MM.1S (cell line): Measurements from ENCODE around the gene NCLN.

Experiments used
- EZH2 ChIP-seq: fragments of 300-600 bp; sonication (generic); optimal IDR thresholded peaks from 2 replicates; pipeline ENCODE3; 2017; ENCODE audit warnings: low read depth, mild to moderate bottlenecking, antibody characterized with exemption, low read length, mixed read lengths
- EZH2phosphoT487 ChIP-seq: fragments of 300-600 bp; sonication (generic); IDR thresholded peaks from 2 replicates; pipeline ENCODE4 v1.6.1; 2018; ENCODE audit warnings: antibody characterized with exemption, low read length
- TF ChIP-seq, protein P1 (sequence below): fragments of 300-600 bp; sonication (generic); IDR thresholded peaks from 2 replicates; pipeline ENCODE4 v1.5.1; 2016; ENCODE audit warnings: antibody characterized with exemption, low read length, mixed read lengths

DNA sequence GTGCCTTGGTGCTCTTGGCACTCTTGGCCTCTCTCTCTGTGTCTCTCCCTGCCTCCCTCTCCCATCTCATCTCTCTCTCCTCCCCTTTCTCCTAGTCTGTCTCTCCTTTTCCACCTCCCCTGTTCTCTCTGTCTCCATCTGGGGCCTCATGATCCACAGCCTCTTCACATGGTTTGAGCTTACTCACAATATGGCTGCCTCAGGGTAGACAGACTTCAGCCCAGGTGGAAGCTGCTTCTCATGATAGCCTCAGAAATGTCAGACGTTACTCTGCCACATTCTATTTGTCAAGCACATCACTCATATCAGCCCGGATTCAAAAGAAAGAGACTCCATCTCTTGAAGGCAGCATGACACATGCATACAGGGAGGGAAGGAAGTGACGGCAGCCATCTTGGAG lies 25.5 kb upstream of the NCLN start:
- TF ChIP-seq, protein P1, sequence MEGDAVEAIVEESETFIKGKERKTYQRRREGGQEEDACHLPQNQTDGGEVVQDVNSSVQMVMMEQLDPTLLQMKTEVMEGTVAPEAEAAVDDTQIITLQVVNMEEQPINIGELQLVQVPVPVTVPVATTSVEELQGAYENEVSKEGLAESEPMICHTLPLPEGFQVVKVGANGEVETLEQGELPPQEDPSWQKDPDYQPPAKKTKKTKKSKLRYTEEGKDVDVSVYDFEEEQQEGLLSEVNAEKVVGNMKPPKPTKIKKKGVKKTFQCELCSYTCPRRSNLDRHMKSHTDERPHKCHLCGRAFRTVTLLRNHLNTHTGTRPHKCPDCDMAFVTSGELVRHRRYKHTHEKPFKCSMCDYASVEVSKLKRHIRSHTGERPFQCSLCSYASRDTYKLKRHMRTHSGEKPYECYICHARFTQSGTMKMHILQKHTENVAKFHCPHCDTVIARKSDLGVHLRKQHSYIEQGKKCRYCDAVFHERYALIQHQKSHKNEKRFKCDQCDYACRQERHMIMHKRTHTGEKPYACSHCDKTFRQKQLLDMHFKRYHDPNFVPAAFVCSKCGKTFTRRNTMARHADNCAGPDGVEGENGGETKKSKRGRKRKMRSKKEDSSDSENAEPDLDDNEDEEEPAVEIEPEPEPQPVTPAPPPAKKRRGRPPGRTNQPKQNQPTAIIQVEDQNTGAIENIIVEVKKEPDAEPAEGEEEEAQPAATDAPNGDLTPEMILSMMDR = no peak
- TF ChIP-seq EZH2phosphoT487 (no peak), EZH2 (no peak)
